ENCODE measurements around the gene AMOTL1.

The AMOTL1 gene

GRCh38 chr11:94853836-94854235 is 85.7 kb downstream of the AMOTL1 start:
- no peak overlapping the region for H3K4me3 ChIP-seq (ENCODE audit: low read length)
- TF ChIP-seq, protein P1, sequence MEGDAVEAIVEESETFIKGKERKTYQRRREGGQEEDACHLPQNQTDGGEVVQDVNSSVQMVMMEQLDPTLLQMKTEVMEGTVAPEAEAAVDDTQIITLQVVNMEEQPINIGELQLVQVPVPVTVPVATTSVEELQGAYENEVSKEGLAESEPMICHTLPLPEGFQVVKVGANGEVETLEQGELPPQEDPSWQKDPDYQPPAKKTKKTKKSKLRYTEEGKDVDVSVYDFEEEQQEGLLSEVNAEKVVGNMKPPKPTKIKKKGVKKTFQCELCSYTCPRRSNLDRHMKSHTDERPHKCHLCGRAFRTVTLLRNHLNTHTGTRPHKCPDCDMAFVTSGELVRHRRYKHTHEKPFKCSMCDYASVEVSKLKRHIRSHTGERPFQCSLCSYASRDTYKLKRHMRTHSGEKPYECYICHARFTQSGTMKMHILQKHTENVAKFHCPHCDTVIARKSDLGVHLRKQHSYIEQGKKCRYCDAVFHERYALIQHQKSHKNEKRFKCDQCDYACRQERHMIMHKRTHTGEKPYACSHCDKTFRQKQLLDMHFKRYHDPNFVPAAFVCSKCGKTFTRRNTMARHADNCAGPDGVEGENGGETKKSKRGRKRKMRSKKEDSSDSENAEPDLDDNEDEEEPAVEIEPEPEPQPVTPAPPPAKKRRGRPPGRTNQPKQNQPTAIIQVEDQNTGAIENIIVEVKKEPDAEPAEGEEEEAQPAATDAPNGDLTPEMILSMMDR (conservative IDR thresholded peaks at IDR 0.05; ENCODE audit: low read depth, low read length), result no peak
- DNase-seq (ENCODE audit: low read depth), result no peak

- TF ChIP-seq, protein P1 (conservative IDR thresholded peaks at IDR 0.05; ENCODE audit: low read depth, low read length), result no peak
- no peak for DNase-seq (ENCODE audit: low read depth)
- no peak overlapping the region for H3K4me3 ChIP-seq (ENCODE audit: low read length)
Observed at GRCh38 chr11:94854770-94855633, 86.8 kb downstream of the AMOTL1 start.

DNA sequence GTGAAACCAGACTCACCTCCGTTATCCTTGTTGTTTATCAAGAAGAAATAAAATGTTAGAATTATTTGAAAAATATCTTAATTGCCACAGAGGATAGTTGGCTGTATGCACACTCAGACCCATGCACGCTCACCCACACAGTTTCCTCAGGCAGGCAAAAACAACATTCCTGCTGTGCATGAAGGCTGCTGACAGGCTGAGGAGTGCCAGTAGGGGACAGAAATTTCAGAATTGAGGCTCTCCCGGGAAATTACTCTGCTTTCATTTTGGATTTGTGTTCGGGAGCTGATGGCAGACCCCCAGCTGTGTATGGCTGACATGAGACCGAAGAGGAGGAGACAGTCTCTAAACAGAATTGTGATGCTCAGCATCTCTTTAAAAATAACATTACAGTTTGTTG is 87.5 kb downstream of the AMOTL1 start:
- H3K4me3 ChIP-seq (ENCODE audit: low read length), result no peak overlapping the region
- TF ChIP-seq, protein P1 (conservative IDR thresholded peaks at IDR 0.05; ENCODE audit: low read depth, low read length), result no peak
- DNase-seq (ENCODE audit: low read depth), result no peak

DNA sequence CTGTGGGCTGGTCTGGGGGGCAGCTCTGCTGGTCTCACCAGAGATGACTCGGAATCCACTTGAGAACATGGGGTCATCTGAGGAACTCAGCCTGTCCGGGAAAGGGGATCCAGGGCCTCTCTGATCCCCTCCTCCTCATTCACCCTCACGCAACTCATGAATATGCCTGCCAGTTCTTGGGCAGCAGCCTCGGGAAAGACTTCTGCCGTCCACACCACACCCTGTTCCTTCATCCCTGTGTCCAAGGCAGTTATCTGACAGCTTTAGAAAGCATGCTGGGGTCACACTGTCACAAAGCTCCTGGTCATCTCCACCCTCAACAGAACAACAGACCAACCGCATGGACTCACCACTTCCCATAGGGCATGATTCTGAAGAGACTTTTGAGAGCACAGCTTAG is 88.3 kb downstream of the AMOTL1 start:
- TF ChIP-seq, protein P1 (conservative IDR thresholded peaks at IDR 0.05; ENCODE audit: low read depth, low read length), result no peak
- DNase-seq (ENCODE audit: low read depth), result no peak
- H3K4me3 ChIP-seq (ENCODE audit: low read length), result no peak overlapping the region

GRCh38 chr11:94857337-94857736 is 89.2 kb downstream of the AMOTL1 start:
- DNase-seq (ENCODE audit: low read depth), result no peak
- no peak overlapping the region for H3K4me3 ChIP-seq (ENCODE audit: low read length)
- TF ChIP-seq, protein P1 (conservative IDR thresholded peaks at IDR 0.05; ENCODE audit: low read depth, low read length), result no peak

GRCh38 chr11:94858012-94858705 is 90.0 kb downstream of the AMOTL1 start:
- no peak overlapping the region for H3K4me3 ChIP-seq (ENCODE audit: low read length)
- TF ChIP-seq, protein P1 (conservative IDR thresholded peaks at IDR 0.05; ENCODE audit: low read depth, low read length), result no peak
- no peak for DNase-seq (ENCODE audit: low read depth)
